T-helper 2 cell treated with Interferon-gamma antibody and Interleukin-4, amounts not matched to agents 5 μg/mL and 100 μg/mL, for 36 hours (primary cell): ENCODE data around the gene YPEL3.

Experiments used
- DNase-seq: peaks from one replicate; pipeline ENCODE4 v3.0.0; 2021; ENCODE audit warnings: low spot score
- H3K27ac Mint-ChIP-seq: one replicate; pipeline ENCODE4 v1.8.0; 2021; ENCODE audit warnings: mild to moderate bottlenecking, mixed read lengths
- H3K27me3 Mint-ChIP-seq: one replicate; pipeline ENCODE4 v1.8.0; 2021; ENCODE audit warnings: low read depth, mixed read lengths
- H3K36me3 Mint-ChIP-seq: one replicate; pipeline ENCODE4 v1.8.0; 2021; ENCODE audit warnings: low read depth, mixed read lengths
- H3K4me1 Mint-ChIP-seq: one replicate; pipeline ENCODE4 v1.8.0; 2021; ENCODE audit warnings: low read depth, mixed read lengths
- H3K4me3 Mint-ChIP-seq: one replicate; pipeline ENCODE4 v1.8.0; 2022; ENCODE audit warnings: mild to moderate bottlenecking, moderate library complexity, mixed read lengths
- H3K9me3 Mint-ChIP-seq: one replicate; pipeline ENCODE4 v1.8.0; 2021; ENCODE audit warnings: mixed read lengths

Gene YPEL3

GRCh38 chr16:30077656-30078055, 18.4 kb downstream of the YPEL3 start:
- H3K4me3 Mint-ChIP-seq = peak overlapping the region; percentile 93
- H3K36me3 Mint-ChIP-seq = peaks cover 43% of the 10 kb centered on the region
- peak overlapping the region; percentile 62 for H3K27ac Mint-ChIP-seq
- no peaks in the 10 kb centered on the region for H3K9me3 Mint-ChIP-seq
- peaks cover 24% of the 10 kb centered on the region for H3K4me1 Mint-ChIP-seq
- H3K27me3 Mint-ChIP-seq = no peaks in the 10 kb centered on the region
- DNase-seq = no peak

DNA sequence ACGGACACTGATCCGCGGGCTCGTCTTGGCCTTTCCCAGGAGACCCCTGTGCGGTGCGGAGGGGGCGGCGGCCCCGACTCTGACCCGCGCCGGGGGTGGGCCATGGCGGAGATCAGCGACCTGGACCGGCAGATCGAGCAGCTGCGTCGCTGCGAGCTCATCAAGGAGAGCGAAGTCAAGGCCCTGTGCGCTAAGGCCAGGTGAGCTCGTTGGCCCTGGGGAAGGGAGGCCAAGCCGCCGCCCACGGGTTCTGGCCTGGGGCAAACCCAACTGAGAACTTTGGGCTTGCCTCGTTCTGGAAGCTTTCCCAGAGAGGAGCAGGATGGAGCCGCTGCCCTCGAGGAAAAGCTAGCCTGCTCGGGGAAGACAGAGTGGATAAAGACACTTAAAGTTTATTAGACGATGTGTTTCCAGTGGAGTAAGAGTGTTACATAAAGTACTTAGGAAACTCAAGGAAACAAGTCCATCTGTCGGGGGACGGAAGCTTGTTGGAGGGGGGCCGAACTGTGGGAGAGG, 19.7 kb downstream of the YPEL3 start:
- H3K4me1 Mint-ChIP-seq = peaks cover 24% of the 10 kb centered on the region
- peak overlapping the region; percentile 82 for H3K27ac Mint-ChIP-seq
- DNase-seq = no peak
- H3K27me3 Mint-ChIP-seq = no peaks in the 10 kb centered on the region
- no peaks in the 10 kb centered on the region for H3K9me3 Mint-ChIP-seq
- peaks cover 44% of the 10 kb centered on the region for H3K36me3 Mint-ChIP-seq
- peak overlapping the region; percentile 93 for H3K4me3 Mint-ChIP-seq

DNA sequence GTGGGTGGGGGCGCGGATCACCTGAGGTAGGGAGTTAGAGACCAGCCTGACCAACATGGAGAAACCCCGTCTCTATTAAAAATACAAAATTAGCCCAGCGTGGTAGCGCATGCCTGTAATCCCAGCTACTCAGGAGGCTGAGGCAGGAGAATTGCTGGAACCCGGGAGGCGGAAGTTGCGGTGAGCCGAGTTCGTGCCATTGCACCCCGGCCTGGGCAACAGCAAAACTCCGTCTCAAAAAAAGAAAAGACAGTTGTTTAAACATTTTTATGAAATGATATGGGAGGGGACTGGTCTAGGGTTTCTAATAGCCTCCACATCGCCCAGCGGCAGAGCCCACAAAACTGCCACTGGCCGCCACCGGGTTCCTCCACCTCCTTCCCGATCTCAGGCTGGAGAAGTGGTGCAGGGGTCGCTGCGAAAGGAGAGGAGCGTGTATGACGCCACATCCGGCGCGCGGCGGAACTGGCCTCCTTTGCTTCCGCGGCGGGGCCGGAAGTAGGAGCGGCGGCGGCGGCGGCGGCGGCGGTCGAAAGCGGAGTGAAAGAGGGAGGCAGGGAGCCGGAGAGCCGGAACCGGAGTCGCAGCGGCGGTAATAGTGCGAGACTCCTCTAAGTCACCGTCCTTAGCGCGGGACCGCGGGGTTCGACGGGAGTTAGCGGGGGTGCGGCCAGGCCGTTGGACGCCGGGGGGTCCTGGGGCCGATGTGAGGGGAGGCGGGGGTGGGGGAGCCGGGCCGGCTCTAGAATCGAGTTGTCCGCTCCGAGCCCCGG, 20.3 kb downstream of the YPEL3 start, which contains the start of gene PPP4C:
Gene PPP4C, plus strand, starts transcription at position 492 of the 773 bp plus-strand sequence. CDS start 384 bp downstream, outside the sequence.
- H3K36me3 Mint-ChIP-seq = peaks cover 41% of the 10 kb centered on the region
- H3K27me3 Mint-ChIP-seq = no peaks in the 10 kb centered on the region
- peak within 1 kb of the TSS; percentile 93 for H3K4me3 Mint-ChIP-seq
- peak; percentile 92 for DNase-seq
- peaks cover 24% of the 10 kb centered on the region for H3K4me1 Mint-ChIP-seq
- H3K9me3 Mint-ChIP-seq = no peaks in the 10 kb centered on the region
- peak within 1 kb of the TSS; percentile 91 for H3K27ac Mint-ChIP-seq

GRCh38 chr16:30070490-30070889, 25.5 kb downstream of the YPEL3 start:
- H3K36me3 Mint-ChIP-seq = peaks cover 61% of the 10 kb centered on the region
- H3K27ac Mint-ChIP-seq = peak overlapping the region; percentile 62
- peaks cover 31% of the 10 kb centered on the region for H3K4me1 Mint-ChIP-seq
- H3K9me3 Mint-ChIP-seq = no peaks in the 10 kb centered on the region
- H3K27me3 Mint-ChIP-seq = no peaks in the 10 kb centered on the region
- peak overlapping the region; percentile 18 for H3K4me3 Mint-ChIP-seq
- no peak for DNase-seq

DNA sequence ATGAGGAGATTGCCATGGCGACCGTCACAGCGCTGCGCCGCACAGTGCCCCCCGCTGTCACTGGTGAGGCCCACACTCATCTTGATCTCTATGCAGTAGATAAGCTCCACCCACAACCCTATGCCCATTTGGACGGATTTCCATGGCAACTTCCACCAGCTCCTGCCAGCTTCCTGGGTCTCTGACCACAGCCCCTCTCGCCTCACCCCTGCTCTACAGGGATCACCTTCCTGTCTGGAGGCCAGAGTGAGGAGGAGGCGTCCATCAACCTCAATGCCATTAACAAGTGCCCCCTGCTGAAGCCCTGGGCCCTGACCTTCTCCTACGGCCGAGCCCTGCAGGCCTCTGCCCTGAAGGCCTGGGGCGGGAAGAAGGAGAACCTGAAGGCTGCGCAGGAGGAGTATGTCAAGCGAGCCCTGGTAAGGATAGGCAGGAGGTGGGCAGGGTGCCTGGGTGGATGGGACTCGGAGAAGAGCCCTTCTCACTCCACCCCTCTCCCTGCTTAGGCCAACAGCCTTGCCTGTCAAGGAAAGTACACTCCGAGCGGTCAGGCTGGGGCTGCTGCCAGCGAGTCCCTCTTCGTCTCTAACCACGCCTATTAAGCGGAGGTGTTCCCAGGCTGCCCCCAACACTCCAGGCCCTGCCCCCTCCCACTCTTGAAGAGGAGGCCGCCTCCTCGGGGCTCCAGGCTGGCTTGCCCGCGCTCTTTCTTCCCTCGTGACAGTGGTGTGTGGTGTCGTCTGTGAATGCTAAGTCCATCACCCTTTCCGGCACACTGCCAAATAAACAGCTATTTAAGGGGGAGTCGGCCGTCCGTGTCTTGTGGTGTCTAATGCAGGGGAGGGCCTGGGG, 26.2 kb downstream of the YPEL3 start:
- Mint-ChIP-seq H3K4me3 (peak overlapping the region; percentile 38), H3K27me3 (no peaks in the 10 kb centered on the region), H3K9me3 (no peaks in the 10 kb centered on the region), H3K4me1 (peaks cover 28% of the 10 kb centered on the region), H3K36me3 (peaks cover 61% of the 10 kb centered on the region), H3K27ac (peak overlapping the region; percentile 62)
- no peak for DNase-seq

DNA sequence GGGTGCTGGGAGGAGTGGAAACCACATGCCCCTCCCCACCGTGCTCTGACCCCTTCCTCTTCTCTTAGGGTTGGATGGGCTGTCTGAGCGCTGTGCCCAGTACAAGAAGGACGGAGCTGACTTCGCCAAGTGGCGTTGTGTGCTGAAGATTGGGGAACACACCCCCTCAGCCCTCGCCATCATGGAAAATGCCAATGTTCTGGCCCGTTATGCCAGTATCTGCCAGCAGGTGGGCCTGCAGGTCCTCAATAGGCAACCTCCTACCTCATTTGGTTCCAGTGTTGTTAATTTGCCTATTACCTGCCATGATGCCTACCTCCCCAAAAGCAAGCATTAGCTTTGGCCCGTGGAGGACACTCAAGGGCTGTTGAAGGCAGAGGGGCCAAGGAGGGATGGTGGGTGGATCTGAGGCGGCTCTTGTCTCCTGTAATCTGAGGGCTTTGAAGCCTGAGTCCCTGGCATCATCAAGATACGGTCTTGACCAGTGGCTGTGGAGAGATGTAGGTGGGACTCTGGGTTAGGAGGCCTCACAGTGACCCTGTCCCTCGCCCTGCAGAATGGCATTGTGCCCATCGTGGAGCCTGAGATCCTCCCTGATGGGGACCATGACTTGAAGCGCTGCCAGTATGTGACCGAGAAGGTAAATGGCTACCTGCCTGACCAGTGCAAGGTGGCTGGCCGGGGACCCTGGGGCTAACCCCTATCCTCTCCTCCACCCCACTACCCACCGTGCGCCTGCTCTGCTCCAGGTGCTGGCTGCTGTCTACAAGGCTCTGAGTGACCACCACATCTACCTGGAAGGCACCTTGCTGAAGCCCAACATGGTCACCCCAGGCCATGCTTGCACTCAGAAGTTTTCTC, 27.0 kb downstream of the YPEL3 start:
- no peaks in the 10 kb centered on the region for H3K9me3 Mint-ChIP-seq
- peak overlapping the region; percentile 73 for H3K4me3 Mint-ChIP-seq
- peaks cover 28% of the 10 kb centered on the region for H3K4me1 Mint-ChIP-seq
- H3K27me3 Mint-ChIP-seq = no peaks in the 10 kb centered on the region
- peaks cover 62% of the 10 kb centered on the region for H3K36me3 Mint-ChIP-seq
- peak overlapping the region; percentile 82 for H3K27ac Mint-ChIP-seq
- DNase-seq = peak; percentile 47

DNA sequence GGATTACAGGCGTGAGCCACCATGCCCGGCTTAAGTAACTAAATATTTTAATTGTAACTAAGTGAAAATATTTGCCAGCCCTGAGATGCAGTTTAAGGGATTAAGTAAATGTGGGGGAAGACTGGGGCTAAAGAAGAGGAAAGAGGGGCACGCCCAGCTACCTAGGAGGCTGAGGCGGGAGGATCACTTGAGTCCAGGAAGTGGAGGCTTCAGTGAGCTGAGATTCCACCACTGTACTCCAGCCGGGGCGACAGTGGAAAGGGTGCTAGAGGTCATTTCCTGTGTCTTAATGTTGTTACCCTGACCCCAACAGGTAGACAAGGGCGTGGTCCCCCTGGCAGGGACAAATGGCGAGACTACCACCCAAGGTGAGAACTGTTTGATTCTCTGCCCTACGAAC, 27.7 kb downstream of the YPEL3 start:
- no peak for DNase-seq
- peak overlapping the region; percentile 82 for H3K27ac Mint-ChIP-seq
- no peaks in the 10 kb centered on the region for H3K9me3 Mint-ChIP-seq
- no peaks in the 10 kb centered on the region for H3K27me3 Mint-ChIP-seq
- peaks cover 59% of the 10 kb centered on the region for H3K36me3 Mint-ChIP-seq
- H3K4me3 Mint-ChIP-seq = peak overlapping the region; percentile 73
- H3K4me1 Mint-ChIP-seq = peaks cover 29% of the 10 kb centered on the region

- DNase-seq = no peak
- H3K27me3 Mint-ChIP-seq = no peaks in the 10 kb centered on the region
- no peaks in the 10 kb centered on the region for H3K9me3 Mint-ChIP-seq
- peaks cover 59% of the 10 kb centered on the region for H3K36me3 Mint-ChIP-seq
- H3K4me3 Mint-ChIP-seq = peak overlapping the region; percentile 100
- H3K27ac Mint-ChIP-seq = peak overlapping the region; percentile 99
- peaks cover 29% of the 10 kb centered on the region for H3K4me1 Mint-ChIP-seq
Measured at GRCh38 chr16:30067584-30067916, 28.5 kb downstream of the YPEL3 start.

DNA sequence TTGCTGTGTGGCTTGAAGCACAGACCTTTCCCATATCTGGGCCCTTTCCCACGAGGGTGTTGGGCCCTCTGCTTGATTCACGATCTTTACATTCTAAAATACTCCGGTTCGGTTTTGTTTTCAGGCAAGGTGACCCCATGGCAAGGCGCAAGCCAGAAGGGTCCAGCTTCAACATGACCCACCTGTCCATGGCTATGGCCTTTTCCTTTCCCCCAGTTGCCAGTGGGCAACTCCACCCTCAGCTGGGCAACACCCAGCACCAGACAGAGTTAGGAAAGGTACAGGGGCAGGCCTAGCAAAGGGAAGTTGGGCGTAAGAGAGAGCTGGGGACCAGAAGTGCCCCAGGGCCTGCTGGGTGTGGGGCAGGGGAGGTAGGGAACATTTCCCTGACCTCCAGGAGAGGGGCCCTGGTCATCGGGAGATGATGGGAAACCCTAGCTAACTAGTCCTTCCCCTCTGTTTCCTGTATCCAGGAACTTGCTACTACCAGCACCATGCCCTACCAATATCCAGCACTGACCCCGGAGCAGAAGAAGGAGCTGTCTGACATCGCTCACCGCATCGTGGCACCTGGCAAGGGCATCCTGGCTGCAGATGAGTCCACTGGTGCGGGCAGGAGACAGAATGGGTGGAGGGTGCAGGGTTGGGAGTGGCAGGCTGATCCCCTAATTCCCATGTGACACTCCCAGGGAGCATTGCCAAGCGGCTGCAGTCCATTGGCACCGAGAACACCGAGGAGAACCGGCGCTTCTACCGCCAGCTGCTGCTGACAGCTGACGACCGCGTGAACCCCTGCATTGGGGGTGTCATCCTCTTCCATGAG, 29.0 kb downstream of the YPEL3 start:
- peaks cover 29% of the 10 kb centered on the region for H3K4me1 Mint-ChIP-seq
- no peaks in the 10 kb centered on the region for H3K9me3 Mint-ChIP-seq
- H3K4me3 Mint-ChIP-seq = peak overlapping the region; percentile 100
- DNase-seq = no peak
- peak overlapping the region; percentile 99 for H3K27ac Mint-ChIP-seq
- no peaks in the 10 kb centered on the region for H3K27me3 Mint-ChIP-seq
- peaks cover 56% of the 10 kb centered on the region for H3K36me3 Mint-ChIP-seq

DNA sequence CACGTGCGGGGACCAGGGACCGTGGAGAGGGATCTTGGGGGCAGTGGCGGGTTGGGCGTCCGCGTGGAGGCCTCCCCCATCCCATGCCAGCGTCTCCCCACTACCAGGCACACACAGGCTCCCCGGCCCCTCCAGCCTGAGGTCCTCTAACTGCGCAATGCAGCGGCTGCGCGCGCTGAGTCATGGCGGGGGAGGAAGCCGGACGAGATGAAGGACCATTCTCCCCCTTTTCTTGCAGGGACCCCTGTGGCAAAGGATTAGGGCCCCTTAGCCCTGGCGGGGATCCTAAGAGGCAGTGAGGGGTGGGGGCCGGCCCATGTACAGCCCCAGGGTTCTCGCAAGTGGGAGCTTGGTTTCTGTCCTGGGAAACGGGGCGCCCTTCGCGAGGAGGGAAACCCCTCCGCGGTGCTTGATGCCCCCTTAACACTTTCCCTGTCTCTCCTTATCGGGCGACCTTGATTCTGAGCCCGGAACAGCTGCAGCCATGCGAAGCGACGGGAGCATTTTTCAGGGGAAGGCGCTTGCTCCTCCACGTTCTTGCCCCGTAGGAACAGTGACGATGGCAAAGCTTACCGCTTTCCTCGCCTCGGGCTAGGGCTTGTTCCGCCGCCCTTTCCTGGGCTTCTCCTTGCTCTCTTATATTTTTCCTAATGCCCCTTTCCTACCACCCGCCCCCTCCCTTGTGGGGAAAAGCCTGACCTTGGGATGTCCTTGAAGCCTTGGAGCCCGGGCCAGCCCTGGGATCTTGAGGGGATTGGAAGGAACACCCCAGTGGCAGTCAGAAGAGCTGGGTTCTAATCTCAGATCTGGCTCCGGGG, 29.9 kb downstream of the YPEL3 start:
- H3K27me3 Mint-ChIP-seq = no peaks in the 10 kb centered on the region
- H3K4me3 Mint-ChIP-seq = peak overlapping the region; percentile 100
- H3K27ac Mint-ChIP-seq = peak overlapping the region; percentile 99
- DNase-seq = no peak
- H3K9me3 Mint-ChIP-seq = no peaks in the 10 kb centered on the region
- peaks cover 29% of the 10 kb centered on the region for H3K4me1 Mint-ChIP-seq
- H3K36me3 Mint-ChIP-seq = peaks cover 50% of the 10 kb centered on the region

- H3K27ac Mint-ChIP-seq = peak within 1 kb of the TSS; percentile 99
- no peaks in the 10 kb centered on the region for H3K9me3 Mint-ChIP-seq
Measured at GRCh38 chr16:30065102-30065942, 30.7 kb downstream of the YPEL3 start, which contains the start of gene ALDOA. ALDOA (plus strand) TSS chr16:30065760; CDS start chr16:30066898, 1,138 bp downstream.

More at GRCh38 chr16:30065102-30065942, 30.7 kb downstream of the YPEL3 start, which contains the start of gene ALDOA:
- Mint-ChIP-seq H3K4me1 (peaks cover 29% of the 10 kb centered on the region), H3K36me3 (peaks cover 43% of the 10 kb centered on the region), H3K4me3 (peak within 1 kb of the TSS; percentile 100), H3K27me3 (no peaks in the 10 kb centered on the region)
- peak; percentile 98 for DNase-seq
